ENCODE measurements around the gene PRH2.

GRCh38 chr12:10960211-10960610 is 31.2 kb downstream of the PRH2 start:
- no peak for TF ChIP-seq POLR2A (IDR thresholded peaks at IDR 0.05; ENCODE audit: low read depth, low read length)
- TF ChIP-seq POLR2AphosphoS5 (IDR thresholded peaks at IDR 0.05; ENCODE audit: low read depth, low read length): no peak
- TF ChIP-seq TAF1 (IDR thresholded peaks at IDR 0.05; ENCODE audit: low read depth, low read length): no peak

Measured in GM12891 (cell line).